Measurements from ENCODE around the gene JMJD7. TPM values are rescaled to one million over a fixed set of nuclear protein-coding genes. Genes with fewer than 3 reads are reported as not detected.

JMJD7 gene
- total RNA-seq, 1 experiment from 2014 or later: 13.5 TPM

- BruUV-seq (replicated peaks): no TSS peak
- ATAC-seq (no peak), DNase-seq (ENCODE audit: low read depth, low spot score) (no peak)
- Histone ChIP-seq H3K36me3 (ENCODE audit: control insufficient read depth in 1 of 2, insufficient read depth in 2 of 2, low read length in 2 of 2) (no peaks in the 10 kb centered on the region), H3K9me2 (ENCODE audit: insufficient read depth) (no peaks in the 10 kb centered on the region), H3K27me3 (ENCODE audit: insufficient read depth, low read length) (no peaks in the 10 kb centered on the region), H3K4me1 (ENCODE audit: control insufficient read depth in 1 of 2, insufficient read depth in 2 of 2, low read length in 2 of 2) (peaks cover 0 to 8% of the 10 kb centered on the region in 2 experiments; a peak in 2 of 4 replicates), H3K79me2 (ENCODE audit: insufficient read depth, low read length) (no peaks in the 10 kb centered on the region), H3K9me3 (ENCODE audit: control insufficient read depth in 1 of 2, insufficient read depth in 1 of 2, low read depth in 1 of 2, low read length in 2 of 2) (no peaks in the 10 kb centered on the region), H3K4me2 (ENCODE audit: low read length) (no peak overlapping the region), H4K20me1 (ENCODE audit: insufficient read depth) (no peaks in the 10 kb centered on the region), H3K9ac (ENCODE audit: low read length) (no peak overlapping the region), H3K4me3 (replicated peaks in 1 of 2; ENCODE audit: low read depth in 1 of 2, low read length in 2 of 2) (no peak overlapping the region), H3K27ac (ENCODE audit: low read depth, low read length) (no peak overlapping the region), H2AFZ (ENCODE audit: low read depth, low read length, poor library complexity, severe bottlenecking) (no peak overlapping the region)
- POLR2A ChIA-PET: no interaction called here
- intact Hi-C loops (cut with micrococcal nuclease): no loop called here
- RAD21 ChIA-PET (ENCODE audit: low non-redundant PET in 1 of 2, low total read pairs in 2 of 2, uncharacterized antibody in 2 of 2, unreplicated experiment in 2 of 2): no interaction called here
- CTCF ChIA-PET: no interaction called here
- TF ChIP-seq RAD21 (IDR thresholded peaks at IDR 0.05; ENCODE audit: low read depth) (no peak), ZBTB33 (IDR thresholded peaks at IDR 0.05; ENCODE audit: extremely low read depth, insufficient replicate concordance, low read length) (no peak), CEBPB (IDR thresholded peaks at IDR 0.05; ENCODE audit: low read depth) (no peak), ZNF274 (IDR thresholded peaks at IDR 0.05; ENCODE audit: low read depth, low read length) (no peak), EGR1 (IDR thresholded peaks at IDR 0.05; ENCODE audit: low read depth) (no peak), CTCF (IDR thresholded peaks at IDR 0.05 in 2 of 3, conservative IDR thresholded peaks at IDR 0.05 in 1 of 3; ENCODE audit: borderline replicate concordance in 1 of 3, insufficient read depth in 1 of 3, low read depth in 2 of 3, low read length in 2 of 3) (no peak), EZH2 (IDR thresholded peaks at IDR 0.05) (no peak), POLR2AphosphoS5 (IDR thresholded peaks at IDR 0.05; ENCODE audit: low read depth, low read length) (no peak), ZFX (IDR thresholded peaks at IDR 0.05) (no peak), TCF7L2 (IDR thresholded peaks at IDR 0.05; ENCODE audit: borderline replicate concordance, extremely low read depth, insufficient read depth, insufficient read length) (no peak), POLR2A (IDR thresholded peaks at IDR 0.05; ENCODE audit: borderline replicate concordance, extremely low read depth, insufficient read depth, insufficient read length) (no peak), SIN3A (IDR thresholded peaks at IDR 0.05; ENCODE audit: low read depth) (no peak), SP1 (IDR thresholded peaks at IDR 0.05; ENCODE audit: low read depth) (no peak)
Measured at GRCh38 chr15:41871175-41871905, 43.4 kb downstream of the JMJD7 start.

All from HCT116 (cell line).